NCI-H1436 treated with DMSO at 0.1 percent for 48 hours (cell line): ENCODE measurements around the gene TRIM69.
"Not testable (repeated sequence)": the region's sequence is repeated elsewhere in the genome, so short reads cannot be mapped to it uniquely, and the experiment has no call there.

Experiments
- DNase-seq: peaks from one replicate; lab custom pipeline; 2025; lab: John Stamatoyannopoulos, UW

The TRIM69 gene, protein sequence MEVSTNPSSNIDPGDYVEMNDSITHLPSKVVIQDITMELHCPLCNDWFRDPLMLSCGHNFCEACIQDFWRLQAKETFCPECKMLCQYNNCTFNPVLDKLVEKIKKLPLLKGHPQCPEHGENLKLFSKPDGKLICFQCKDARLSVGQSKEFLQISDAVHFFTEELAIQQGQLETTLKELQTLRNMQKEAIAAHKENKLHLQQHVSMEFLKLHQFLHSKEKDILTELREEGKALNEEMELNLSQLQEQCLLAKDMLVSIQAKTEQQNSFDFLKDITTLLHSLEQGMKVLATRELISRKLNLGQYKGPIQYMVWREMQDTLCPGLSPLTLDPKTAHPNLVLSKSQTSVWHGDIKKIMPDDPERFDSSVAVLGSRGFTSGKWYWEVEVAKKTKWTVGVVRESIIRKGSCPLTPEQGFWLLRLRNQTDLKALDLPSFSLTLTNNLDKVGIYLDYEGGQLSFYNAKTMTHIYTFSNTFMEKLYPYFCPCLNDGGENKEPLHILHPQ

DNA sequence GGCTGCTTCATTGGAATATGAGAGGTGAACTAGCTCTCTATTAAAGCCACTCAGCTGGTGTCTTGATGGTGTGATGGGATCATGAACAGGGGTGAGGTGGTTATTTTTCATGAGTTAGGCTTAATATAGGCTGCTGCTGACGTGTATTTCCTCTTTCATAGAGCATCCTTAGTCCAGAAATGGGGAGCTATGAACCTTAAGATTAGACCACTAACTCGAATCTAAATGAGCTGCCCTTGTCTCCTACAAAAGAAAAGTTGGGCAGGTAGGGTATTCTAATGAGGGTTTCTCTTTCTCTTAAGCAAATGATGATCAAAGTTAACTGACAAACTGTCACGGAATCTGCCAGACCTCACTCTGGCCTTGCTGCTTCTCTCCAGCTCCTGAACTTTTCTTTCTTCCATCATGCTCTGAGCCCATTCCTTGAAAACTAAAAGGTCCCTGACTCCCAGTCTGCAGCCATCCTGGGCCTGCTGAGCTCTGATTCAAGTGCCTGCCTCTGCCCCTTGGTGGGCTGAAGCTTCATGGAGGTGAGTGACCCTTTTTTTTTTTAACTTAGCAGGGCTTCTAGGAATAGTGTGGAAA, at the start of gene TRIM69:
TSS of gene TRIM69 (plus strand) at position 348 of the 585 bp plus-strand sequence. CDS start at position 525, 177 bp downstream.
- no peak for DNase-seq

GRCh38 chr15:44689318-44689717, 47.0 kb upstream of the TRIM69 start:
- DNase-seq, result not testable (repeated sequence)

DNA sequence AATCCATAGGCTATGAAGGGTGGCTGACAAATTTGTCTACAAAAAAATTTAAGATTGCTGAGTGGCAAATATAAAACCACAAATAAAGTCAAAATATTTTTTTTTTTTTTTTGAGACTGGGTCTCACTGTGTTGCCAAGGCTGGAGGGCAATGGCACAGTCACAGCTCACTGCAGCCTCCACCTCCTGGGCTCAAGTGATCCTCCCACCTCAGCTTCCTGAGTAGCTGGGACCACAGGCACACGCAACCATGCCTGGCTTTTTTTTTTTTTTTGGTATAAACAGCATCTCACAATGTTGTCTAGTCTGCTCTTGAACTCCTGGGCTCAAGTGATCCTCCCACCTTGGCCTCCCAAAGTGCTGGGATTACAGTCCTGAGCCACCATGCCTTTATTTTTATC, 46.1 kb upstream of the TRIM69 start:
- not testable (repeated sequence) for DNase-seq

DNA sequence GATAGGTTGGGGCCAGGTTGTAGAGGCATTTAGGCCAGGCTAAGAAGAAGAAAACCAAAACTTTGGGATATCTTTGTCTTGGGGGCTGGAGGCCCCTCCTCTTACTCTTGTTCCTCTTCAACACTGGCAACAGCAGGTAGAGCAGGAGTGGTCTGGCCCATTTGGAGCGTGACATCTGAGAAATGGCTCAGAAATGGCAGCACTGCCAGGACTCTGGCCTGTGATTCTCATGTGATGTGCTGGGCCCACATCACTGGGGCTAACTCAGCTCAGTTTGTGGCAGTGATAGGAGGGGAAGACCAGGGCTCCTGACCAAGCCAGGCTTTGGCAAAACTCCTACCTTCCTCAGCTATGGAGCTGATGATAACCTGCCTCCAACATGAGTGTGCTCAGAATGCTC, 43.7 kb upstream of the TRIM69 start:
- no peak for DNase-seq

- no peak for DNase-seq
Observed at GRCh38 chr15:44694416-44694815, 41.9 kb upstream of the TRIM69 start.

DNA sequence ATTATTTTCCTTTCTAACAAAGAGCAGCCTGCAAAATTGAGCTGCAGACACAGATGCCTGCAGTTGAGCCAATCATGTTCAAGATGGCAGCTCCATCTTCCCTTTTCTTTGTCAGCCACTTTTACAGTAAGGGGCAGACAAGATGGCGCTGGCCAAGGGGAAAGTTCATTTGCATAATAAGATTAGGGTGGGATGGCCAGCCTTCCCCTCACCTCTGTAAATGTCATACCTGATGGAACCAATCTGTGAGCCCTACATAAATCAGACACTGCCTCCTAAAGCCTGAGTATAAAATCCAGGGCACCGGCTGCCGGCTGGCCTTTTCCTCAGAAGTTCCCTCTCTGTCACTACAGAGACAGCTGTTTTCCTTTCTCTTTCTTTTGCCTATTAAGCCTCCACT, 41.0 kb upstream of the TRIM69 start:
- no peak for DNase-seq

DNA sequence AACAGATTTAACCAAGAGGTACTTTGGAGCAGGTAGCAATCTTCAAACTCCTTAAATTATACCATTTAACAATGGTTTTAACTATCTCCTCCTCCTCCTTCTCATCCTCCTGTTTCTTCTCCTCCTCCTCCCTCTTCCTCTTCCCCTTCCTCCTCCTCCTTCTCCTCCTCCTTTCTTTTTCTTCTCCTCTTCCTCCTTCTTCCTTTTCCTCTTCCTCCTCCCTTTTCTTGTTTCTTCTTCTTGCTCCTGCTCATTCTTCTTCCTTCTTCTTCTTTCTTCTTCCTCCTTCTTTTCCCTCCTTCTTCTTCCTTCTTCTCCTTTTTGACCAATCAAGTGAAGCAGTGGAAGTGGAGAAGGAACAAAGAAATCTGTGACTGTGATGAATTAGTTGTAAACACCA, 39.3 kb upstream of the TRIM69 start:
- DNase-seq, result no peak

GRCh38 chr15:44698641-44699040, 37.7 kb upstream of the TRIM69 start:
- no peak for DNase-seq

GRCh38 chr15:44700676-44701075, 35.7 kb upstream of the TRIM69 start:
- not testable (repeated sequence) for DNase-seq

DNA sequence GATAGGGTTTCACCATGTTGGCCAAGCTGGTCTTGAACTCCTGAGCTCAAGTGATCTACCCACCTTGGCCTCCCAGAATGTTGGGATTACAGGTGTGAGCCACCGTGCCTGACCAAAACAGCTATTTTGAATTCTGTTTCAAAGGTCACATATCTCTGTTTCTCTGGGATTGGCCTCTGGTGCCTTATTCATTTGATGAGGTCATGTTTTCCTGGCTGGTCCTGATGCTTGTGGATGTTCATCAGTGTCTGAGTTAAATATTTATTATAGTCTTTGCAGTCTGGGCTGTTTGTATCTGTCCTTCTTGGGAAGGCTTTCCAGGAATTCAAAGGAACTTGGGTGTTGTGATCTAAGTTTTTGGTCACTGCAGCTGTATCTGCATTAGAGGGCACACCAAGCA, 30.3 kb upstream of the TRIM69 start:
- DNase-seq, result no peak

GRCh38 chr15:44706401-44706800, 29.9 kb upstream of the TRIM69 start:
- DNase-seq, result no peak

DNA sequence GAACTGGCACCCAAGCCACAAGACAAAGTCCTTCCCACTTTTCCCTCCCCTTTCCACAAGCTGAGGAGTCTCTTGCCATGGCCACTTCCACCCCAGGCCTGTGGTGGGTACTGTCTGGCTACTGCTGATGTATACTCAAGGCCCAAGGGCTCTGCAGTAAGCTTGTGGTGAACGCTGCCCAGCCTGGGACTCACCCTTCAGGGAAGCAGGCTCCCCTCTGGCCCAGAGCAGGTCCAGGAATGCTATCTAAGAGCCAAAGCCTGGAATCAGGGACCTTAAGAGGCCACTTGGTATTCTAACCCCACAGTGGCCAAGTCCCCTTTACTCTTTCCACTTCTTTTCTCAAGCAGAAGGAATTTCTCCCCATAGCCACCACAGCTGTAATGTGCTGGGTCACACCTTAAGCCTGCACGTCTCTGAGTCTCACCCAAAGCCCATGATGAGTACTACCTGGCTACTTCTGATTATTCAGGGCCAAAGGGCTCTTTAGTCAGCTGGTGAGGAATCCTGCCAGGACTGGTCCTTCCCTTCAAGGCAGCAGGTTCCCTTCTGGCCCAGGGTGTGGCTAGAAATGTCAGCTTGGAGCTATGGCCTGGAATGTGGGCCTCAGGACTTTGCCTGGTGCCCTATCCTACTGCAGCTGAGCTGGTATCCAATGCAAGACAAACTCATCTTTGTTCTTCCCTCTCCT, 29.2 kb upstream of the TRIM69 start:
- no peak for DNase-seq

DNA sequence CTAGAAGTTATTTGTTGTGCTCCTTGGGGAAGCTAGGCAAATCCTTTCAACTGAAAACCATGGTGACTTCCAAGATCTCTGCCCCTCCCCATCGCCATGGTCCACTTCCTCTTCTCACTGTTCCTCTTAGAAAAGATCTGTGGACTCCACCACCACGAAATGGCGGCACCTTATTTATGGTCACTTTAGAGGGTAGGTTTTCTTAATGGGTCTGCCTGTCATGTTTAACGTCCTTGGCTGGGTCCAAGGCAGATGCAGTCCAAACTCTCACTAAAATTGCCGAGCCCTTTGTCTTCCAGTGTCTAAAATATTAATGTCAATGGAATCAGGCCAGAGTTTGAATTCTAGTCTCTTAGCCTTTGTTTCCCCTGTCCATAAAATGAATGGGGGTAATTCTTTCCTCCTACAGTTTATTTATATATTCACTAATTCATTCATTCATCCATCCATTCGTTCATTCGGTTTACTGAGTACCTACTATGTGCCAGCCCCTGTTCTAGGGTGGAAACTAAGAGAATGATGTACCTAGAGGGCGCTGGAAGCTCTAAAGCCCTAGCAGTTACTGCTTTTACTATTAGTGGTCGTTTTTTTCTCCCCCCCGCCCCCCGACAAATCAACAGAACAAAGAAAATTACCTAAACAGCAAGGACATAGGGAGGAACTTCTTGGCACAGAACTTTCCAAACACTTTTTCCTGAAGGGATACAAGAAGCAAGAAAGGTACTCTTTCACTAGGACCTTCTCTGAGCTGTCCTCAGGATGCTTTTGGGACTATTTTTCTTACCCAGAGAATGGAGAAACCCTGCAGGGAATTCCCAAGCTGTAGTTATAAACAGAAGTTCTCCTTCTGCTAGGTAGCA, 25.9 kb upstream of the TRIM69 start:
- DNase-seq, result no peak

DNA sequence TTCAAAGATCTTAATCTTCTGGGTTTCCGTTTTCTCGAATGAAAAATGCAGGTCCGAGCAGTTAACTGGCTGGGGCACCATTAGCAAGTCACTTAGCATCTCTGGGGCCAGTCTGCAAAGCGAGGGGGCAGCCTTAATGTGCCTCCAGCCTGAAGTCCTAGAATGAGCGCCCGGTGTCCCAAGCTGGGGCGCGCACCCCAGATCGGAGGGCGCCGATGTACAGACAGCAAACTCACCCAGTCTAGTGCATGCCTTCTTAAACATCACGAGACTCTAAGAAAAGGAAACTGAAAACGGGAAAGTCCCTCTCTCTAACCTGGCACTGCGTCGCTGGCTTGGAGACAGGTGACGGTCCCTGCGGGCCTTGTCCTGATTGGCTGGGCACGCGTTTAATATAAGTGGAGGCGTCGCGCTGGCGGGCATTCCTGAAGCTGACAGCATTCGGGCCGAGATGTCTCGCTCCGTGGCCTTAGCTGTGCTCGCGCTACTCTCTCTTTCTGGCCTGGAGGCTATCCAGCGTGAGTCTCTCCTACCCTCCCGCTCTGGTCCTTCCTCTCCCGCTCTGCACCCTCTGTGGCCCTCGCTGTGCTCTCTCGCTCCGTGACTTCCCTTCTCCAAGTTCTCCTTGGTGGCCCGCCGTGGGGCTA, 25.1 kb upstream of the TRIM69 start, which contains the start of the genes B2M and PATL2:
TSS of gene B2M (plus strand) at position 422 of the 647 bp plus-strand sequence. CDS start at position 452, 30 bp downstream.
TSS of gene PATL2 (minus strand) at position 228 of the 647 bp plus-strand sequence. CDS start 34,833 bp downstream, outside the sequence.
- peak; percentile 91 for DNase-seq

- DNase-seq, result no peak
Observed at GRCh38 chr15:44711743-44712345, 24.5 kb upstream of the TRIM69 start.

DNA sequence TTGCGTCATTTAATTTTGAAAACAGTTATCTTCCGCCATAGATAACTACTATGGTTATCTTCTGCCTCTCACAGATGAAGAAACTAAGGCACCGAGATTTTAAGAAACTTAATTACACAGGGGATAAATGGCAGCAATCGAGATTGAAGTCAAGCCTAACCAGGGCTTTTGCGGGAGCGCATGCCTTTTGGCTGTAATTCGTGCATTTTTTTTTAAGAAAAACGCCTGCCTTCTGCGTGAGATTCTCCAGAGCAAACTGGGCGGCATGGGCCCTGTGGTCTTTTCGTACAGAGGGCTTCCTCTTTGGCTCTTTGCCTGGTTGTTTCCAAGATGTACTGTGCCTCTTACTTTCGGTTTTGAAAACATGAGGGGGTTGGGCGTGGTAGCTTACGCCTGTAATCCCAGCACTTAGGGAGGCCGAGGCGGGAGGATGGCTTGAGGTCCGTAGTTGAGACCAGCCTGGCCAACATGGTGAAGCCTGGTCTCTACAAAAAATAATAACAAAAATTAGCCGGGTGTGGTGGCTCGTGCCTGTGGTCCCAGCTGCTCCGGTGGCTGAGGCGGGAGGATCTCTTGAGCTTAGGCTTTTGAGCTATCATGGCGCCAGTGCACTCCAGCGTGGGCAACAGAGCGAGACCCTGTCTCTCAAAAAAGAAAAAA, 23.9 kb upstream of the TRIM69 start:
- no peak for DNase-seq

- no peak for DNase-seq
Observed at GRCh38 chr15:44713006-44713966, 23.0 kb upstream of the TRIM69 start.

GRCh38 chr15:44715142-44715796, 21.1 kb upstream of the TRIM69 start:
- DNase-seq, result no peak
